ENCODE data around the gene LASP1.
A peak's percentile ranks its signal among the peaks of the same experiment; 100 is the strongest.
"Not testable (repeated sequence)": the region's sequence is repeated elsewhere in the genome, so short reads cannot be mapped to it uniquely, and the experiment has no call there.

LASP1 gene

DNA sequence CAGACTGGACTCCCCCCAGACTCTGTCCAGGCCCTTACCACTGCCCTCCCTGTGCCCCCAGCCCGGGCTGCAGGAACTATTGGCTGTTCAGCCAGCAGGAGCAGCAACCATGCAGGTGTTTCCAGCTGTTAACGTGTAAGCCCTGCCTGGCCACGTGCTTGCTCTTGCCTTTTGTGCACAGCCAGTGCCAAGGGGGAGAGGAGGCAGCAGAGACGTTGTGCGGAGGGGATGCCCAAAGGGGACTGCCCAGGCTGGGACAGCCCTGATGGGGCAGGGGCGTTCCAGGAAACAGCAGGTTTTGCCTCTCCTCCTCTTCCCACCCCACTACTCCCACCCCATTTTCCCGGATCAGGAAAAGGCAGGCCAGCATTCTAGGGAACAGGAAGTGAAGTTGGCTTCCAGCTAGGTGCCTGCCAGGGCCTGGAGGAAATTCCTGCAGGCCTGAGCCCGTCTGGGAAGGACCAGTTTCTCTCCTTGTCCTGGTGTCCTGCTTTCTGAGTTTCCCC, 38.9 kb downstream of the LASP1 start:
- no peak for DNase-seq (ENCODE audit: low spot score)

DNA sequence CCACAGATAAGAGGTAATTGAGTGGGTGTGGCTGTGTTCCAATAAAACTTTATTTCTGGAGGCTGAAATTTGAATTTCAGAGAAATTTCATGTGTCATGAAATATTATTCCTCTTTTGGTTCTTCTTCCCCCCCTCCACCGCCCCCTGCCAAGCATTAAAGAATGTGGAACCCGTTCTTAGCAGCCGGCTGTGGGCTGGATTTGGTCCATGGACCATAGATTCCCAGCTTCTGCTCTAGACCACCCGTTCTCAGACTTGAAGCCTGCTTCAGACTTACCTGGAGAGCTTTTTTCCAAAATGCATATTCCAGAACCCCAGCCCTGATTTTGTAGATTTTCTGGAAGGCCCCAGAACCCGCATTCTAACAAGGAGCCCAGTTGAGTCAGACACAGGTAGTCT, 40.5 kb downstream of the LASP1 start:
- DNase-seq (ENCODE audit: low spot score), result no peak

GRCh38 chr17:38911081-38911730, 41.3 kb downstream of the LASP1 start:
- DNase-seq (ENCODE audit: low spot score), result no peak

- DNase-seq (ENCODE audit: low spot score), result not testable (repeated sequence)
Measured at GRCh38 chr17:38911731-38912081, 41.8 kb downstream of the LASP1 start.

DNA sequence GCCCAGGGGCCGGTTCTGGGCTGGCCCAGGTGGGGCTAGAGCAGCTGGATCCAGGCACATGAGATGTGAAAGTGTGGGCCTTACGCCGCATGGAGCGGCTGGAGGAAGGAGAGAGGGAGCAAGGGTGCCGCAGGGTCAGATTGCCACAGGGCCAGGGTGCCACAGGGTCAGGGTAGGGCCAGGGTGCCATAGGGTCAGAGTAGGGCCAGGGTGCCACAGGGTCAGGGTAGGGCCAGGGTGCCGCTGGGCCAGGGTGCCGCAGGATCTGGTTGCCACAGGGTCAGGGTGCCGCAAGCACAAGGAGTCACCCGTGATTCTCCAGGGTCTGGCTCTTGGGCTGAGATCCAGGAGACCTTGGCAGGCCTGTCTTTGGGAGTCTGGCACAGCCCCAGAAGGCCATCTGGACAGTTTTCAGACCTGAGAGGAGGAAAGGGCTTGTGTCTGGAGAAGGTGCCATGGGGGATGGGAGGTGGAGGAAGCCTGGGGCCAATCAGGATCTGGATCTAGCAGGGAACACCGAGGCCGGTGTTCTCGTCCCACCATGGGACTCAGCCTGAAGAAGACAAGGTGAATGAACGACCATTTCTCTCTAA, 42.5 kb downstream of the LASP1 start:
- DNase-seq (ENCODE audit: low spot score), result no peak

- no peak for DNase-seq (ENCODE audit: low spot score)
Measured at GRCh38 chr17:38914741-38915638, 45.1 kb downstream of the LASP1 start.

- no peak for DNase-seq (ENCODE audit: low spot score)
Measured at GRCh38 chr17:38915639-38915995, 45.8 kb downstream of the LASP1 start.

- DNase-seq (ENCODE audit: low spot score), result no peak
Measured at GRCh38 chr17:38916771-38917170, 46.9 kb downstream of the LASP1 start.

GRCh38 chr17:38917259-38917658, 47.4 kb downstream of the LASP1 start:
- DNase-seq (ENCODE audit: low spot score), result no peak

DNA sequence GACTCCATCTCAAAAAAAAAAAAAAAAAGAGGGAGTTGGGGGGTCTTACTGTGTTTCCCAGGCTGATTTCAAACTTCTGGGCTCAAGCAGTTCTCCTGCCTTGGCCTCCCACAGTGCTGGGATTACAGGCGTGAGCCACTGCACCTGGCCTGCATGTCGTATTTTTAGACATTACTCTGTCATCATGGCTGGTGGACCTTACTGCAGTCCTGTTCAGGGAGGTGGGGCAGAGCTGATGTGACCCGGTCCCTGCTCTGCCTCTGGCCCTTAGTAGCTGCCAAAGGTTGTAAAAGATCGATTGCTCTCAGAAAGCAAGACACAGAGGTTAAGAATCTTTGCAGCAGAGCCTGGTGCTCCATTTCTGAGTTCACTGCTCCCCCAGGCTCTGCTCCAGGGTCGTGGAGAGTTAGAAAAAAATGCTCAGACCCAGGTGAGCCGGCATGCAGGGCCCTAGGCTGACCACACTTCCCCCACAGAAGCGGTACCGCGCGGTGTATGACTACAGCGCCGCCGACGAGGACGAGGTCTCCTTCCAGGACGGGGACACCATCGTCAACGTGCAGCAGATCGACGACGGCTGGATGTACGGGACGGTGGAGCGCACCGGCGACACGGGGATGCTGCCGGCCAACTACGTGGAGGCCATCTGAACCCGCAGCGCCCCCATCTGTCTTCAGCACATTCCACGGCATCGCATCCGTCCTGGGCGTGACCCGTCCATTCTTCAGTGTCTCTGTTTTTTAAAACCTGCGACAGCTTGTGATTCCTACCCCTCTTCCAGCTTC, 48.5 kb downstream of the LASP1 start:
- no peak for DNase-seq (ENCODE audit: low spot score)

GRCh38 chr17:38918916-38919315, 49.1 kb downstream of the LASP1 start:
- DNase-seq (ENCODE audit: low spot score), result no peak

- no peak for DNase-seq (ENCODE audit: low spot score)
Measured at GRCh38 chr17:38919316-38920078, 49.6 kb downstream of the LASP1 start.

GRCh38 chr17:38920374-38921291, 50.8 kb downstream of the LASP1 start:
- DNase-seq (ENCODE audit: low spot score), result no peak

DNA sequence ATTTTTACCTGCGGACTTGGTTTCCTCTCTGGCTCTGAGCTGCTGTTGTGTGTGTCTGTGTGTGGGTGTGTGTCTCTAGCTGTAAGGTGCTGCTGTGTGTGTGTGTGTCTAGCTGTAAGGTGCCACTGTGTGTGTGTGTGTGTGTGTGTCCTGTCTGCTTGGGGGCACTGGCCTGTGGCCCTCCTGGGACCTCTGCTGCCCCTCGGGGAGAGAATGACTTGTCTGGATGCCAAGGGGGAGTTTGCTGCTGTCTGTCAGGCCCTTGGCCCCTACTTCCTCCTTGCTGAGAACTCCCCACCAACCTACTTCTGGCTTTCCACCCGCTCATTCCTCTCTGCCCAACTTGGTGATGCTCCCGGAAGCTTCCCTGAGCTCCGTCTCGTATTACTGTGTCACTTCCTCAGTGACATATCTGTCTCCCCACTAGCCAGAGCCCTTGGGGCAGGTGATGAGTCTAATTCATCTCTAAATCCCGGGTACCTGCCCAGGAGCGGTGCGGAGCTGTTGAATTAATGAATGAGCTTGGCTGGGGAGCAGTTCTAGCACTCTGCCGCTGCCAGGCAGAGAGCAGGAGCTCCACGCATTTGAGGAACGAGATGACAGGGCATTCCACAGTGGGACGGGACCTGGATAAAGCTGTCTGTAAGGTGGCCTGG, 52.0 kb downstream of the LASP1 start:
- no peak for DNase-seq (ENCODE audit: low spot score)

DNA sequence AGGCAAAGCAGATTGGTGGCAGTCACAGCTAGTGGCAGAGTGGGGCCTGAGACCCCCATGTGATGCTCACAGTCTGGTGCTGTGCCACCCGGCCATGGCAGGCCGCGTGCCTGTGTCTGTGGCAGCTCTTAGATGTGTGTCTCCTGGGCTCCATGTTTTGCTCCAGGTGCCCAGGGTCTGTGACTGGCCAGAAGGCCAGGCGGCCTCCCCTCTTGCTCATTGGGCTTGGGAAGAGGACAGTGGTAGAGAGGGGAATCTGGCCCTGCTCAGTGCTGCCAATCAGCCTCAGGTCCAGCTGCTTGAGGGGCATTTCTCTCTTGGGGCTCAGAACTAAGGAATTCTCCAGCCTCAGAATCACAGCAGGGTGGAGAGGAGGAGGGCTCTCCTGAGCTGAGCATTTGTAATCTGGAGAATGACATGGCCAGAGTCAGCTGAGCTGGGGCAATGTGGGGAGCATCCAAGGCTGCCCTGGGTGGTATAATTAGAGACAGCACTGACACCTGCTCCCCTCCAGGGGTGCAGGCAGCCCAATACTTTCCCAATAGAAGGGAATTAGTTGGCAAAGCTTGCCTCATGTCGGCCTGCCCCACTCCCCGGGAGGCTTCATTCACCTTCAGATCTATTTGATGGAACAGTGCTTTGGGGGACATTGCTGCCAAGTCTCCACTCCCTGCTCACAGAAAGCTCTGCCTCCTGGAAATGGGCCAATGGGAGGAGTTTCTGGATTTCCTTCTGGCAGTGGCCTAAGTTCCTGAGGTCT, 52.9 kb downstream of the LASP1 start:
- DNase-seq (ENCODE audit: low spot score), result peak; percentile 75

GRCh38 chr17:38925263-38925995, 55.6 kb downstream of the LASP1 start, which contains the start of gene LASP1NB:
Gene LASP1NB, plus strand, starts transcription at chr17:38925614.
- DNase-seq (ENCODE audit: low spot score), result peak; percentile 95

DNA sequence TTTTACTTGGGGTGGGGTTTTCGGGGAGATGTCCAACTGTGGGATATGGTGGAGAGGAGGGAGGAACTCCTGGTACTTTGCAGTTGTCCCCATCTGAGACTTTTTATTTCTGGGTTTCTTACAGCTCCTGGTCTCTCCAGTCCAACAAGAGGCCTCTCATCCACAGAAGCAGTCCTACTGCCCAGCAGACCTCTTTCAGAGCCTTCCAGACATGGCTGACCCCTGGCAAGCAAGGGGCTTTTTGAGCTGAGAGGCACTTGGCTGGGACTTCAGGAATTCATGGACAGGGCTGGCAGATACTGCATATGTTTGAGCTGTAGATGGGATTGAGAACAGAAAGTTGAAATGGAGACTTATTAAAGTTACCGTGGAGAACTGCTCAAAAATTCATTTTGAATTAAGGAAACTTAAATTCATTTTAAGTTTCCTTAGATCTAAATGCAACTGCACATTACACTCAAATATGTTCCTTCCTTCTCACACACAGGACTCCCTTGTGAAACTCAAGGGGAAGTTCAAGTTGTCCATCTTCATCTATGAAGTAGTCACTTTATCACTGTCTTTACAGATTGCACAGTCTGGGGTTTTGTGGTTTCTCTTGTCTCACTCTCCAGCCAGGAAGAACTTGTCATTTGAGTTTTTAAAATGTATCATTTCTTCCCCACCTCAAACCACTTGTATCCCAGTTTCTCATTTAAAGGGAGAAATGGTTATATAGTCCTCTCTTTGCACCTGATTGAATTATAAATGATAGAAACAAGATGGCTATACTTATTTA, 56.6 kb downstream of the LASP1 start:
- DNase-seq (ENCODE audit: low spot score), result peak; percentile 38
